HG02798 (cell line): ENCODE measurements around the gene AMZ1.
"Not testable (repeated sequence)": the region's sequence is repeated elsewhere in the genome, so short reads cannot be mapped to it uniquely, and the experiment has no call there.

Source experiments
- ATAC-seq: cut with Tn5 transposase; IDR thresholded peaks from one replicate; pipeline ENCODE4 v1.9.1; 2021; ENCODE audit warnings: mild to moderate bottlenecking; ENCODE audit not compliant: unreplicated experiment, poor library complexity

Gene AMZ1

GRCh38 chr7:2724453-2725177 is 36.6 kb downstream of the AMZ1 start:
- ATAC-seq: no peak

- no peak for ATAC-seq
Observed at GRCh38 chr7:2725178-2726105, 37.4 kb downstream of the AMZ1 start.

- no peak for ATAC-seq
Observed at GRCh38 chr7:2726316-2727018, 38.5 kb downstream of the AMZ1 start.

- ATAC-seq: not testable (repeated sequence)
Observed at GRCh38 chr7:2727206-2727605, 39.2 kb downstream of the AMZ1 start.

- no peak for ATAC-seq
Observed at GRCh38 chr7:2728316-2729030, 40.5 kb downstream of the AMZ1 start.

- no peak for ATAC-seq
Observed at GRCh38 chr7:2729031-2729892, 41.3 kb downstream of the AMZ1 start.

- ATAC-seq: no peak
Observed at GRCh38 chr7:2729893-2730716, 42.1 kb downstream of the AMZ1 start.

- ATAC-seq: no peak
Observed at GRCh38 chr7:2730846-2731770, 43.1 kb downstream of the AMZ1 start.

- no peak for ATAC-seq
Observed at GRCh38 chr7:2732388-2732787, 44.4 kb downstream of the AMZ1 start.

- ATAC-seq: no peak
Observed at GRCh38 chr7:2732959-2733584, 45.1 kb downstream of the AMZ1 start.

GRCh38 chr7:2734084-2734686 is 46.2 kb downstream of the AMZ1 start:
- no peak for ATAC-seq

GRCh38 chr7:2734751-2735571 is 47.0 kb downstream of the AMZ1 start:
- no peak for ATAC-seq

- no peak for ATAC-seq
Observed at GRCh38 chr7:2735744-2736143, 47.7 kb downstream of the AMZ1 start.

- no peak for ATAC-seq
Observed at GRCh38 chr7:2736411-2736914, 48.5 kb downstream of the AMZ1 start.

GRCh38 chr7:2737005-2737743 is 49.2 kb downstream of the AMZ1 start:
- ATAC-seq: not testable (repeated sequence)
